ENCODE data around the gene ACTA2.

ACTA2 gene

DNA sequence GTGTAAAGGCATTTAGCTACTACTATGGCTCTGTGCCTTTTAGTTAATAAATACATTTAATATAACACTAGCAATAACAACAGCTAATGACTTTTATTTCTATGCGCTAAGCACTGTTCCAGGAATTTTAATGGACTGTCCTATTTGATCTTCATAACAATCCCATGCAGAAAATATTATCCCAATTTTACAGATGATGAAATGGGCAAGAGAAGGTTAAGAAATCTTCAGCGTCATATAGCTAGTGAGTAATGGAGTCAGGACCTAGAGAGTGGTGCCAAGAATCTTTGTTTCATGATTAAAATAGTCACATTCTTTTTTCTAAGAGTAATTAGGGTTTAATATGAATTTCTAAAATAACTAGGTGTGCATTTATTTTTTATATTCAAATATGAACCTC lies 32.4 kb downstream of the ACTA2 start:
- DNase-seq (ENCODE audit: low read depth in 2 of 2): no peak

DNA sequence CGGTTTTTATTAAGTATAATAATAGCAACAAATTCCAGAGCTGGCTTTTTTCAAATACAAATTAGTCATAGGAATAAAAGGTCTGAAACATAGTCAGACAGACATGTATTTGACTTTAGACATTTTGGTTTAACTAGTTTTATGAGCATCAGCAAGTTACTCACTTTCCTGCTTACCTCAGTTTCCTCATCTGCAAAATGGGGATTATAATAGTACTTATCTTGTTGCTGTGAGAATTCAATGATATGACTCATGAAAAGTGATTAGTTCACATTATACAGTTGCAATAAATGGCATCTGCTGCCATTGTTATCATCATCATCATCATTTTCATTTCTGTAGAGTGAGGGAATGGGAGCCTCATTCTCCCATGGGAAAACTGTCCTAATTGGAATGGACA lies 33.5 kb downstream of the ACTA2 start:
- no peak for DNase-seq (ENCODE audit: low read depth in 2 of 2)

DNA sequence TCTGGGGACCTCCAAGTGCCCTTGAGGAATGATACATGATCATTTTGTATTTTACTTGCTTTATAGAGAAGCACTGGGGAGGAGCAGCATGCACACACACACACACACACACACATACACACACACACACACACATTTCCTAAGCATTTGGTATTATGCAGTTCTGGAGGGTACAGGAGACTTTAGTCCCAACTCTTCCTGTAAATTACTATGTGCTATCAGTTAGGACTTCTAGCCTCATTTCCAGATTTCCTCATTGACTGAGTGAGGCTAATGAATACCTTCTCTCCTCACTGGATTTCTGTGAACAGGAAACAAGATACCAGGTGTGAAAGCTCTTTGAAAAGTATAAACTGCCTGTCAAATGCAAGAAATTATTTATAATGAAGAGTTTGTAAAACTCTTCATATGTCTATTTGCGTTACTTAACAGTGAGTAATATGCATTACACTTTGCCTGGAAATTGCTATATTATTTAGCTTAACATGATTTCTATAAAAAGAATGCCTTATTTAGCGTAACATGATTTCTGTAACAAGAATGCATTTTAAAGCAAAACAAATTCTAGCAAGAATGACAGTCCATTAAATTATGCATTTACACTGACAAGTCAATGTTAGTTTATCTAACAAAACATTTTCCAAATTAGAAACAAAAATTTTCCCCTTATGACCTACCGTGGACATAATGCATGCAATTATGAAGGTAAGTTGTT lies 34.2 kb downstream of the ACTA2 start:
- DNase-seq (ENCODE audit: low read depth in 2 of 2): no peak

DNA sequence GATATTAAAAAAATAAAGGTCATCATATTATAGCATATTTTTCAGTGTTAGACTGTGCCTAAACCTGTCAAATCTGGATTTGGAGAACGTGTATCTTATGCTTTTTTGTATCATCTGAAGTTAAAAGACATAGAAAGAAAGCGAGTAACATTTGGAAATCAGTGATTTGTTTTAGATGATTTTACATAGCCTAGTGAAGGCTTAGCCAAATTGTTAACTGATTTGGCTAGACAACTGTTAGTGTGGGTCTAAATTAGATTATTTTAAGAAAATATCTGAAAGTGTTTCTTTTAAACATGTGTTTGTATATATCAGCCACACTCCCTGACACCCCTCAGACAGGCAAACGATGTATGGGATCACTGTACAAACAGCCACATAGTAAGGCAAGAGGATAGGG lies 35.6 kb downstream of the ACTA2 start:
- no peak for DNase-seq (ENCODE audit: low read depth in 2 of 2)

DNA sequence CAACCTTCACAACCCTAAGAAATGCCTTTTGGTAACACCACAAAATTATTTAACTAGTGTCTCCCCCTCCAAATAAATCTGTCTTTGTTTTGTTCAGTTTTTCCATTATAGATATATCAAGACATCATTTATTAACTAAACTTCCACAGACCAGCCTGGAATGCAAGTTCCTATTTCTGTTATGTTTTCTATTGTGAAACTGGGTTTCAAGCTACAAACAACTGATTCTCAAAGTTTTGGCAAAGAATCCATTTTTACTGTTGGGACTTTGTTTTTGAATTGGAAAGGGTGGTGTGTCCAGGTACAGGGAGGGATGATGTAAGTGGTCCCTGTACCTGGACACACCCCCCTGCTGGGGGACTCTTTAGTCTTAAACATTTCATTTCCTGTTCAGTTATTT lies 36.3 kb downstream of the ACTA2 start:
- DNase-seq (ENCODE audit: low read depth in 2 of 2): no peak

DNA sequence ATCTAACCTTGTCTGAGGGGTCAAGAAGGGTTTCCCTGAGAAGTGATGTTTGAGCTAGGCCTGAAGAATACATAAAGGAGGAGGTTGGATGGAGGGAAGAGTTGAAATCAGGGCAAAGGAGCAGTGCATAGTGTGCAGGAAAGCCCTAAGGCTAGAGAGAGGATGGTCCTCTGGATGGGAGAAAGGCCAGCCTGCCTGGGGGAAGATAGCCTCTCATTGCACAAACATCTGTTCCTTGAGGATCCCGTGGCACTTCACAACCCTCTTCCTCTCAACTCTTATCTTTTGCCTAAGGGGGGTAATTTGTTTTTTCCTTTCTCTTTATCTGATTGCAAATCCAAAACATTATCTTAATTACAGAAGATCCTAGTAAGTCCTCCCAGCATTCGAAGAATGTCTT lies 36.8 kb downstream of the ACTA2 start:
- DNase-seq (ENCODE audit: low read depth in 2 of 2): no peak

DNA sequence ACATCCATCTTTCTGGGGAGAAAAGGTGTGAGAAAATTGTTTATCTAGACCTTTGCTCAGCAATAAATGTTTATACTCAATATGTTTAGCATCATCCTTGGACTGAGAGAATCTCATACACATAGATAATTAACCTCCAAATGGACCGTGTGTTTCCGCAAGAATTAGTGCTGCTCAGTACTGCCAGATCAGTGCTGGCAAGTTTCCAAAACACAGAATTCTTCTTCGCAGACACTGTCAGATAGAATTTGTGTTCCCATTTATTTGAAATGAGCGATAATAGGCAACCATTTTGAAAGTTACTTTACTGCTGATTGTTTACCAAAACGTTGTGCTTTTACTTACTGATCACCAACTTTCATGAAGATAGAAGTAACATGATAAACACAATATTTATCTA lies 38.8 kb downstream of the ACTA2 start:
- no peak for DNase-seq (ENCODE audit: low read depth in 2 of 2)

DNA sequence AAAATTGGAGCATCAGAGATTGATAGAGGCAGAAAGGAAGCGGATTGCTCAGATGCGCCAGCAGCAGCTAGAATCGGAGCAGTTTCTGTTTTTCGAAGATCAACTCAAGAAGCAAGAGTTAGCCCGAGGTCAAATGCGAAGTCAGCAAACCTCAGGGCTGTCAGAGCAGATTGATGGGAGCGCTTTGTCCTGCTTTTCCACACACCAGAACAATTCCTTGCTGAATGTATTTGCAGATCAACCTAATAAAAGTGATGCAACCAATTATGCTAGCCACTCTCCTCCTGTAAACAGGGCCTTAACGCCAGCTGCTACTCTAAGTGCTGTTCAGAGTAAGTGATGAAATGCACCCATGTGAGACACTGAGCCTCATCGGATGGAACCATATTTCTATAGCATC lies 39.4 kb downstream of the ACTA2 start:
- DNase-seq (ENCODE audit: low read depth in 2 of 2): no peak

DNA sequence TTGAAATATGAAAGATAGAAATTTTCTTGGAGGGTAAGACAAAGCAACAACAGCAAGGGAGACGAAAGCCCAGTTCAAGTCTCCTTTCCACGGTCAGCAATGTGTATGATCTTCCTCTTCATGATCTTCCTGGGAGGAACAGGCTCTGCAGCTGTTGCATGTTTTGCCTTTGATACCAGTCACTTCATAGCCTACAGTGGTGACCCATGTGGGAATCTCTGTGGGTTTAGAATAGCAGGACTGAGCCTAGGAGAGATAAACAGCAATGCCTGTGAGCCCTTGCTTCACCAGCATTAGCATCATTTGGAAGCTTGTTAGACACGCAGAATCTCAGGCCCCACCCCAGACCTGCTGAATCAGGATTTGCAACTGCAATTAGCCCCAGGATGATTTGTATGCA lies 40.7 kb downstream of the ACTA2 start:
- no peak for DNase-seq (ENCODE audit: low read depth in 2 of 2)

DNA sequence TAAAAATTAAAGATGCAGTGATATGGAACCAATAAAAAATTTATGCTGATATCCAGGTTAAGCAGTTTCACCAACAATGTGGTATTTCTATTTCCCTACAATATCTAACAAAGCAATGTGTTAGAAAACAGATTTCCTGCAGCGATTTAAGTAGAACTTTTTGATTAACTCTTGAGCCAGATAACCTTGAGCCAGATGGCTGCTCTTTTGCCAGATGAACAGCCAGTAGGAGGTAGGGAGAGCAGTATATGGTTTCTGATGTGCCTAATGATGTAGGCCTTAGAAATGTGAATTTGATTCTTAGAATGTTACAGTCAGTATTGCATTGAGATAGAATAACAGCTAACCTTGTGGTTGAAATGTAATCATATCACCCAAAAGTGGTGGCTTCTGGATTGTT lies 41.5 kb downstream of the ACTA2 start:
- no peak for DNase-seq (ENCODE audit: low read depth in 2 of 2)

DNA sequence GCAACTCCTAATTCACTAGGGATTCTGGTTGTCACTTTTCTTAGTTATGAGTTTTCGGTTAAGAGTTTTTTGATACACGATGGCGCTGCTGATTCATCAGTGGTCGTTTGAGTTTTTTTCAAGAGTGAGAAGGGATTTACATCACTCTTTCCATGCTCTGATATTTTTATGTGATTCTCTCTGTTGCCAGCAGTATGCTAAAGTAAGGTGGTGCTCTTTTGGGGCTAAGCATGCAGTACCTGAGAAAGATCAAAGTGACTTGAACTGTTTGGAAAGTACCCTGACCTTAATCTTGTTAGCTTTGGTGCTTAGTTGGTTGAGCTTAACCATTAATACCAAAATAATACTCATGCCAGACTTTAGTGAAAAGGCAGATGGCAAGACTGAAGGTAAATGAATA lies 44.4 kb downstream of the ACTA2 start:
- no peak for DNase-seq (ENCODE audit: low read depth in 2 of 2)

DNA sequence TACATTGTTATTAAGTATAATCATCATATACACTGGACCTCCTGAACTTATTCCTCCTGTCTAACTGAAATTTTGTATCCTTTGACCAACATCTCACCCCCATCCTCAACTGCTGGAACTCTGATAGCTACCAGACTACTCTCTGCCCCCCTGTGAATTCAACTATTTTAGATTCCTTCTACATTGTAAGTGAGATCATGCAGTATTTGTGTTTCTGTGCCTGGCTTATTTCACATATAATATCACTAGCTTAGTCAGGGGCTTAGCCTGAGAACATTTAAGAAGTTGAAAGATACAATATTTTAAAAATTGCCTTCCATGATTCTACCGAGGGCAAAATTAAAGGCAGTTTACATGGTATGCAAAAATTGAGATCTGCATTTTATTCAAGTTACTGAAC lies 45.7 kb downstream of the ACTA2 start:
- no peak for DNase-seq (ENCODE audit: low read depth in 2 of 2)

DNA sequence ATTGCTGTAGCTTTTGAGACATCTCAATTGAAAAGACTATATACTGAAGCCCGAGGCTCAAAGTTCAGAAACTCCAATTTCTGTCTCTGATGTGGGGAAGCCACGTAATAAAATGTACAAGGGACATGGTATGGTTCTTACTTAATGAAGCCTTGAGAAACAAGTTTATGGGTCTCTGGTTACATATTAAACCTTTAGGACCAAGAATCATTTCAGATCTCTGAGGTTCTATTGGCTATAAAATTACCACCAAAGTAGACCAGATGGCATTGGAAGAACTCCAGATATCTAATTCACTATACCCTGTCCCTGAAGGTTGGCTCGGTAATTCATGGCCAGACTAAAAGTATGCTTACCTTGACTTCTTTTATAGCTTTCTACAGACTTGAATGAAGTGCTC lies 48.9 kb downstream of the ACTA2 start:
- DNase-seq (ENCODE audit: low read depth in 2 of 2): no peak

DNA sequence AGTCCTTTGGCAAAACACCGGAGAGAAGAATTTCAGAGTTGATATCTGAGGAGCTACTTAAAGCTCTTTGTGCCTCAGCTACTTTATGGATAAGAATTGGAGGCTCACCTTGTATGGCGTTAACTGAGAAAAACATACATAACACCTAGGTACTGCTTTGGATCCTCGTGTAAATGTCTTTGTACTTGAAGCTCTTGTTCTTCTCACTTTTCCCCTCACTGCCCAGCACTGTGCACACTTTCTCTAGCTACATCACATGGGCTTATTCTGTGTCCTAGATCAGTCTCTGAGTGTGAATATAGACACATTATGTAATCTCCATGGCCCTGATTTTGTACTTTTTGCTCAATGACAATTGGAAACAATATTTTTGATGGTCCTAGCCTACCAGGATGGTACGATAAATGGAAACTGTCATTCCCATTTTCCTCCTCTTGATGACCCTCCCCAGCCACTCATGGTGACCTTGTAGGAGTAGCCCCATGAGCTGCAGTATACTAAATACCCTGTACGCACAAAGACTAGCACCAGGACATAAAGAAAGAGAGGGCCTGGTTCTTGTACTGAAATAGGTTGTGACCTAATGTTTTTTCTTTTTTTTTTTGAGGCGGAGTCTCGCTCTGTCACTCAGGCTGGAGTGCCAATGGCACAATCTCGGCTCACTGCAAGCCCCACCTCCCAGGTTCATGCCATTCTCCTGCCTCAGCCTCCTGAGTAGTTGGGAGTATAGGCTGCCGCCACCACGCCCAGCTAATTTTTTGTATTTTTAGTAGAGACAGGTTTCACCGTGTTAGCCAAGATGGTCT lies 50.4 kb downstream of the ACTA2 start:
- no peak for DNase-seq (ENCODE audit: low read depth in 2 of 2)

DNA sequence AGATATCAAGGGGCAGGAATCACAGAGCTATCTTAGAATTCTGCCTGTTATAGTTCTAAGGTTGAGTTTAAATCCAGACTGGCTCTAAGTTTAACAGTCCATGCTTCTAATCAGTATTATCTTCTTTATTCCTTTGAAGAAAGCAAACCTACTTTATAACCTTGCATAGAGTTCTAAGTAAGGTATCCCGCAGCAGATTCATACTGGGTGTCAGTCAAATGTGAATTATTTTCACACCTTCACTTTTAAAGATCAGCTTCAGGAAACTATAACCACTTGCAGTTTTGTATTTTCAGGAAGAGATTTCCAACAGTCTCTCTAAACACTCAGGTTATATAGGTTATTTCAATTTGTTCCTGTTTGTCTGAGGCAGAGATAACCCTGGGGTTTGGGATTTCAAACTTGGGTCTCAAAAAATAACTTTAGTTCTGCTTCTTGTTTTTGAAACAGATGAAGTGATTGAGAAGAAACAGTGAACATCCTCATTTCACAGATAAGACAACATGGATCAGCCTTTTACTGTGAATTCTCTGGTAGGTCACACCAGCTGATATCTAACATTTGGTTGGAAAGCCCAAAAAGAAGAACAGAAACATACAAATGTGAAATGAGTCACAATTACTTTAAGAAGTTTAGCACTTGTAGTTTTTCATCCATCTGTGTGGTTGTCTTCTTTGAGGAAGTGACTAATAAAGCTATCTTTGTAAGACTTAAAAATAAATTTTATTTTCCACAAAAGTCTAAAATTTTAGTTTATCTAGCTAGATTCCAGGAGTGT lies 51.2 kb downstream of the ACTA2 start:
- no peak for DNase-seq (ENCODE audit: low read depth in 2 of 2)

DNA sequence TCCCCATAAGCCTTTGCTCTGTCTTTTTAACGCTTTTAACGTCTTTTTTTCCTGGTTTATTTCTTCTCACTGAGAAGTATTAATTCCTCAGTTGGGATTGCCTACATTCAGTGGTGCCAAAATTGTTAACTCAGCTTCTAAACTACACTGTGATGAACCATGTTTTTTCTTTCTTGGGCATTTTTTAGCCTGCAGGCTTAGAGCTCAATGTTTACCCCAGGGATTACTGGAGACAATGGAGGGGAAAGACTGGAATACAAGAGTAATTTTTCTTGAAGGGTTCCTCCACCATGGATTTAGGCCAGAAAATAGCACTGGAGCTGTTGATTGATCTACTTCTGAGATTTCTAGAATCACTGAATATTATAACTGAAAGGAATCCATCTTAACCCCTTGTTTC lies 52.7 kb downstream of the ACTA2 start:
- DNase-seq (ENCODE audit: low read depth in 2 of 2): no peak

DNA sequence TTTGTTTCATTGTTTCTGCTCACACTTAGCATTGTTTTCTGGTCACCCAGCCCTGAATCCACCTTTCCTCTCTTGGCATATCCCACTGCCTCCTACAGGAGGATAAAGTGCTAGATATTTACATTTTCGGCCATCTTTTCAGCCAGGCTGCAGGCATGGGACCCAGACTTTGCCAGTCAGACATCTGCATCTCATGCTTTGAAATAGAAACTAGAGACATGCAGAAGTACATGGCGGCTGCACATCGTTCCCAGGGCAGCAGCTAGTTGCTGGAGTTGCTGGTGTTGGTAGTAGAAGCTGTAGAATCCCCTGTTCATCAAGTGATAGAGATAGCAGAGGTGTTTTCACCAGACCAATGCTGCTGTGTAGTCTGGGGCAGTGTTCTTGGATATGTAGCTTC lies 53.8 kb downstream of the ACTA2 start:
- no peak for DNase-seq (ENCODE audit: low read depth in 2 of 2)

DNA sequence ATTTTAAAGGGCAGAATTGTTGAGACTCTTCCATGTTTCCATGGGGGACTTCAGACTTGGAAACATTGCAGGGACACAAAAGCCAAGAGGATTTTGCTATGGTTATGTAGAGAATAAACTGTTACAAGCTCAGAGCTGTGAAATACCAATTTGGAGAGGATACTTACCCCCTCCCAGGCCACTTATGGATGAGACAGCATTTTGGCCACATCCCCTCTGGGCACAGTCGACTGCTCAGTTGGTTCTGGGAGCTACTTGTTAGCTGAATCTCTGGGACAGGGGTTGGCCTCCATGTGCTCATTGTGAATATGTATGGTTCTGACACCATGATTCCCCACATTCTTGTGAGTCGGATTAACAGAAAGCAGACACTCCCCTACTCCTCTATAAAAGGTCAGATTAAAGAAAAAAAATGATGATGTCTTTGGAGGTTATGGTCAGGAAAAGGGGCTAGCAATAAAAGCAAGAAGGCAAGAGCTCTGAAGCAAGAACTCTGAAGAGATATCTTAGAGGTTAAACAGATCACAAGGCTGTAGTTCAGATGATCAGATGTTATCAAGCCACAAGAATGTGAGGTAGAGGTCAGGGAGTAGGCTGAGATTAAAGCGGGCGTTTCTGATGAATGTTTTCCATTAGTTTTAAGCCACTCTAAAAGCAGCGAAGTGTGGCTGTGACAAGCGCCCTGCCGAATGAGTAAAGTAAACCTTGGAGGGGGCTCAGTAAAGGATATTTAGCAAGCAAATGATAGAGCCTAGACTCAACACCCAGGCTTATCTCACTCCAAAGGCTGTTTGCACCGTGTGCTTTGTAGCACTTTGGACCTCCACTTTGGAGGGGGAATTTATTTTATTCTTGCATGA lies 55.3 kb downstream of the ACTA2 start:
- DNase-seq (ENCODE audit: low read depth in 2 of 2): peak; percentile 15 to 31

DNA sequence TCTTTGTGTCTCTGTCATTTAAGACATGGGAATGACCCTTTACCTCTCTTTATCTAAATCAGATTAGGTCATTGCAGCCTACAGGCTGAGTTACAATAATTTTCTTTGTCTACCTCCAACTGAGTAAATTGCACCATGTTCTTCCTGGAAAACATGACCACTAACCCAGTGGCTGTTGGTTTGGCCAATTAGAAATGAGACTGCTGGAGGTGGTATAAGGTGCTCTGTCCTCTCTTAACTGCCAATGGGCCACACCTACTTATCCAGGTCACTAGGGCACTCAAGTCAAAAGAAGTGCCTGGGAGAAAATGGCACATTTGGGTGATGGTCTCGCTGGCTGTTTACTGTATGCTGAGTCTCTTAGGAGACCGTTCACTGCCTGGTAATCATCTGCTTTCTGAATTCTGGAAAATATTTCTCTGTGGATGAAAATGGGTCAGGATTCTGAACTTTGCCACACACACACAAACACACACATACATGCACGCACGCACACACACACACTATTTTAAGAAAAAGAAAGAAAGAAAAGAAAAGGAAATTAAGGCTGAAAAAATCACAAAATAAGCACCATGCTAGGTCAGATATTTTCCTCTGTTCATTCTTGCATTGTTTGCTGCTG lies 56.1 kb downstream of the ACTA2 start:
- no peak for DNase-seq (ENCODE audit: low read depth in 2 of 2)

DNA sequence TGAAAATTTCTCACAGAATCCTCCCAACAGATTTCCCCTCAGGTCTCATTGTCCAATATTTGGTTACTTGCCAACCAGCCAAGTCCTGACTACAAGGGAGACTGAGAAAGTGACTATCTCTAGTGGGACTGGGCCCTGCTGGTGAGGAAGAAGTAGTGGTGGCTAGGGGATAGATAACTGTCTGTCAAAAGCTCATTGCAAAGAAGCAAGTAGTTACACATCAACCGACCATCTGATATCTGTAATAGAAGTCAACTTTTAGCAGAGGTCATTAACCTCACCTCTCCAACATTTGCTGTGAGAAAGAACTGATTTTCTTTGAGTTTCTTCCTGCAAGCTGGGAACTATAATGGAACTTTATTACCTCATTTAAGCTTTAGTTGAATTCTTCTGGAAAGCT lies 57.3 kb downstream of the ACTA2 start:
- DNase-seq (ENCODE audit: low read depth in 2 of 2): no peak

DNA sequence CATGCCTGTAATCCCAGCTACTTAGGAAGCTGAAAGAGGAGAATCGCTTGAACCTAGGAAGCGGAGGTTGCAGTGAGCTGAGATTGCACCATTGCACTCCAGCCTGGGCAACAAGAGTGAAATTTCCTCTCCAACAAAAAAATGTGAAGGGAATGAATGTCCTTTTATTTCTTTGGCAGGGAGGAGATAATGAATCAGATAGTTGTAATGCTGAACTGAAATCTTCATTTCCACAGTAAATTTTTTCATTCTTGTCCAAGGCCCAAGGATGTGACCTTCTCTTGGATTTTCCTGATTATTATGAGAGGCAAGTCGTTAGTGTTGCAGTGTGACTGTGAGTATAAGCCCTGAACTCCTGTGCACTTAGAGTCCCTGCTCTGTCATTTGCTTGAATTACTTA lies 59.0 kb downstream of the ACTA2 start:
- DNase-seq (ENCODE audit: low read depth in 2 of 2): no peak
